GM10266 (cell line): ENCODE data around the gene TRIM74.
"Not testable (repeated sequence)": the region's sequence is repeated elsewhere in the genome, so short reads cannot be mapped to it uniquely, and the experiment has no call there.

Experiments used
- DNase-seq: peaks from one replicate; pipeline ENCODE4 v3.0.0; 2012; ENCODE audit errors: extremely low spot score

Gene TRIM74

GRCh38 chr7:72968980-72969516 is at the start of gene TRIM74:
Gene TRIM74 (minus strand): TSS chr7:72969466. CDS start chr7:72966157, 3,309 bp downstream.
- not testable (repeated sequence) for DNase-seq

DNA sequence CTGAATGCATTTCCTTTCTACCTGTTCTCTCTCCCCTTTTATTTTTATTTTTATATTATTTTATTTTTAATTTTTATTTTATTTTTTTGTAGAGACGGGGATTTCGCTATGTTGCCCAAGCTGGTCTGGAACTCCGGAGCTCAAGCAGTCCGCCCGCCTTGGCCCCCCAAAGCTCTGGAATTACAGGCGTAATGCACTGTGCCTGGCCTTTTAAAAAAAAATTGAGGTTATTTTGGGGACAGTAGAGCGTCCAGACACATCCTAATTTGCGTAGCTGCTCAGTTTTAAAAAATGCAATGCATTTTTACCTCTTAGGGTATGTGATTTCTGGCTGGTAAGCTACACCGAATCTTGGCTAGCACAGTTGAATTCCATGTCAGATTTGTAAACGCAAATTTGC is 37.2 kb upstream of the TRIM74 start:
- DNase-seq = not testable (repeated sequence)

- not testable (repeated sequence) for DNase-seq
These were observed 36.6 kb upstream of the TRIM74 start for GRCh38 chr7:73005693-73006447.

- not testable (repeated sequence) for DNase-seq
These were observed 36.1 kb upstream of the TRIM74 start for GRCh38 chr7:73005356-73005692.

DNA sequence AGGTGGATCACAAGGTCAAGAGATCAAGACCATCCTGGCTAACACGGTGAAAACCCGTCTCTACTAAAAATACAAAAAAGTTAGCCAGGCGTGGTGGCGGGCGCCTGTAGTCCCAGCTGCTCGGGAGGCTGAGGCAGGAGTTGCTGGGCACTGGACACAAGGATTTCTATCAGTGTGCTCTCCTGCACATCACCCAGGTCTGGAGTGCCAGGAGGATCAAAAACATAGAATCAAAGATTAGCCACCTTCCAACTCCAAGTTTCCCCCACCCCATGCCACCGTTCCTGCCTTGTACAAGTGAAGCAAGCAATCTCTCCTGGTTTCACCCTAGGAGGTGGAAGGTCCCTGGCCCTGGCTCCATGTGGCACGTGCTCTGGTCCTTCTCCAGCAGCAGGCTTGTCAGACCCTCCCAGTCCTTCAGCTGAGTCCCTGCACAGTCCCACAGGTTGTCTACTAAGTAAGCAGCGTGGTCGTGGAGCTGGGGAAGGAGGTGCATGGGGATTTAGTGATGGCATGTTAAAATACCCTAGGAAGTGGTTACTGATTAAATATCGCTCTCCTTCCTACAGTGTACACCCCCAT is 28.7 kb upstream of the TRIM74 start:
- DNase-seq = not testable (repeated sequence)

- not testable (repeated sequence) for DNase-seq
These were observed 28.2 kb upstream of the TRIM74 start for GRCh38 chr7:72997447-72997846.

- not testable (repeated sequence) for DNase-seq
These were observed 26.2 kb upstream of the TRIM74 start for GRCh38 chr7:72995484-72995883.

- not testable (repeated sequence) for DNase-seq
These were observed 21.1 kb upstream of the TRIM74 start for GRCh38 chr7:72990146-72990913.

DNA sequence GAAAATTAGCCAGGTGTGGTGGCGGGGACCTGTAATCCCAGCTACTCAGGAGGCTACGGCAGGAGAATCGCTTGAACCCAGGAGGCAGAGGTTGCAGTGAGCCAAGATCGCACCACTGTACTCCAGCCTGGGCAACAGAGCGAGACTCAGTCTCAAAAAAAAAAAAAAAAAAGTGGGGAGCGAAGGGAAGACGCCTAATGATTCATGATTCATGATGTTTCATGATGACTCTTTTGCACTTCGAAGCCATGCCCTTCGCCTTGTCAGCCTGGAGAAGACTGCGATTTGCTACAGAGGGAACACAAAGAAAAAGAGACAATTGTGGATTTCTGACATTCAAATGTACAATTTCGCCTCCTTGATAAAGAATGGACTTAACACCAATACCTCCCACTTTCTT is 12.8 kb upstream of the TRIM74 start:
- not testable (repeated sequence) for DNase-seq

DNA sequence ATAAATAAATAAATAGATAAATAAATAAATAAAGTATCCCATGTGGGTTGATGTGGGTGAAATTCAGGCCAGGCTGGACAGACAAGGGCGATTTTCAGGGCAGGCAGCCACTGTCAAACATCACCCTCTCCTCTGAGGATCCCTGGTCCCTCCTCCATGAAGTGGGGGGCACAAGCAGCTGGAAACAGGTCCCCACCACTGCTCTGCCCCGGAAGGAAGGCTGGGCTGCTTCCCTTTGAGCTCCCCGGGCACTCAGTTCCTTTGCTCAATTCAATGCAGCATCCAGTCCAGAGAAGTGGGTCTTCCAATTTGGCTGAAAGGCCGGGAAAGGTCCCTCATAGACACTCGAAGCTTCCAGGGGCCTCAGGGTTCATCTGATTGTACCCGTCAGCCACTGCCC is 11.1 kb upstream of the TRIM74 start:
- not testable (repeated sequence) for DNase-seq

- DNase-seq = not testable (repeated sequence)
These were observed 7.2 kb upstream of the TRIM74 start for GRCh38 chr7:72976434-72976833.

DNA sequence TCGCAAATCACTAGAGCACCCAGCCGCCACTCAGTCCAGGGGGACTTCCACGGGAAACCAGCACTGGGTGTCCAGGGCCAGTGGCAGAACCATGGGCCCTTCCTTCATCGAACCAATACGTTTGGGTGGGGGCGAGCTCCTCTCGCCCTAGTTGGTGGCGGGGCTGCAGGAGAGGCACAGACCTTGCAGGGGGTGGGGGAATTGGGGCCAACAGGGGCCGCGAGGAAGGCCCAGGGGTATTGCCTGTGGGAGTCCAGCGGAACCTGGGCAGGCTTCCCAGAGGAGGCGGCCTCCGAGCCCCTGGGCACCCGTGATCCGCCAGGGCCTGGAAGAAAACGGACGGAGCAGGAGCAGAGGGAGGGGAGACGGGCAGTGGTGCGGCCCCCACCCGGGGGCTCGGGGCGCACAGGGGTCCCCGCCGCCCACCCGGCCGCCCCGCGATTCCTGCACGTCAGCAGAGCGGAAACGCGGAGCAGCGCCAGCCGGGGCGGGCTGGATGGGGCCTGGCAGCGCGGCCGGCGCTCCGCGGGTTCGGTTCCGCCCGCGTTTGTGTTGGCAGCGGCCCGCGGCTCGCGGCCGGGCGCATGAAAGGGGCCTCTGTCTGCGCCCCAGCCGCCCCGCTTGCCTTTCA is 6.5 kb upstream of the TRIM74 start:
- DNase-seq = not testable (repeated sequence)

GRCh38 chr7:72974781-72975180 is 5.5 kb upstream of the TRIM74 start:
- DNase-seq = not testable (repeated sequence)

GRCh38 chr7:72971505-72971904 is 2.2 kb upstream of the TRIM74 start:
- DNase-seq = not testable (repeated sequence)

GRCh38 chr7:72969688-72970087 is 422 bp upstream of the TRIM74 start:
- not testable (repeated sequence) for DNase-seq

- DNase-seq = not testable (repeated sequence)
These were observed 2.4 kb downstream of the TRIM74 start for GRCh38 chr7:72966892-72967291.

DNA sequence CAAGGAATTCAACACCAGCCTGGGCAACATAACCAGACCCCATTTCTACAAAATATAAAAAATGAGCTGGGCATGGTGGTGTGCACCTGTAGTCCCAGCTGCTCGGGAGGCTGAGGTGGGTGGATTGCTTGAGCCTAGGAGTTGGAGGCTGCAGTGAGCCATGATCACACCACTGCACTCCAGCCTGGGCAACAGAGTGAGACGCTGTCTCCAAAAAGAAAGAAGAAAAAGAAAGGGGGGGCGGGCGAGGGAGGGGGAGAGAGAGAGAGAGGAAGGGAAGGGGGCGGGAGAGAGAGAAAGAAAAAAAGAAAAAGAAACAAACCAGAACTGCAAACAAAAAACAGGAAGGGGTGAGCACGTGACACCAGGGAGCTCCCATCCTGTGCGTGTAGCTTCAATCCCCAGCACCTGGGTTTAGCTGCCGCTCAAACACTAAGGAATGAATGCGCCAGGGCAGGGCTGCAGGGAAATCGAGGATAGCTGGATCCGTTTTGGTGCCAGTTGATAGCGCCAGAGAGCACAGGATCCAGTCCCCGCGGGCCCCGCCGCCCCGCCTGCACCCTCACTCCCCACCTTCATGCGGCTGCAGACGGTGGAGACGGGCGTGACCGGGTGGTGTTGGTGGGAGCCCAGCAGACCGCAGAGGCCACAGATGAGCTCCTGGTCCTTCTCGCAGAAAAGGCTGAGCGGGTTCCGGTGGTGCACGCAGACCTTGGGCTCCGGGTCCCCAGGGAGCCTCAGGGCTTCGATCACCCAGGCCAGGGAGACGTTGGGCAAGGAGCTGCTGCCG is 3.9 kb downstream of the TRIM74 start:
- not testable (repeated sequence) for DNase-seq

- not testable (repeated sequence) for DNase-seq
These were observed 6.2 kb downstream of the TRIM74 start for GRCh38 chr7:72963056-72963455.

GRCh38 chr7:72961346-72961650 is 8.0 kb downstream of the TRIM74 start:
- DNase-seq = not testable (repeated sequence)

- DNase-seq = not testable (repeated sequence)
These were observed 8.5 kb downstream of the TRIM74 start for GRCh38 chr7:72960626-72961345.
